GM23338 (cell line): ENCODE results near the gene FGFR2. TPM values are rescaled to one million over a fixed set of nuclear protein-coding genes. Genes with fewer than 3 reads are reported as not detected.

Experiments
- ATAC-seq: fragments of 200-7000 bp; cut with Tn5 transposase; 3 replicates; pipeline ENCODE4 v1.9.1; 2020
- DNase-seq: peaks from one replicate; pipeline ENCODE4 v3.0.0-alpha.2; 2015; ENCODE audit warnings: low spot score
- H2AFZ ChIP-seq: fragments of 200-600 bp; sonication (generic); 2 replicates; pipeline ENCODE4 v1.8.0; 2016; ENCODE audit warnings: antibody characterized with exemption, mild to moderate bottlenecking, moderate library complexity
- H3F3A ChIP-seq: fragments of 200-600 bp; sonication (generic); replicated peaks from 2 replicates; pipeline ENCODE4 v1.8.0; 2017; ENCODE audit warnings: antibody characterized with exemption, mixed run types, low read depth
- H3K27ac ChIP-seq: fragments of 200-600 bp; sonication (generic); 2 replicates; pipeline ENCODE4 v1.6.1; 2016; ENCODE audit warnings: low read depth
- H3K27me3 ChIP-seq: fragments of 200-600 bp; sonication (generic); 2 replicates; pipeline ENCODE4 v1.8.0; 2016; ENCODE audit warnings: mild to moderate bottlenecking, mixed run types, moderate library complexity; ENCODE audit not compliant: insufficient read depth
- H3K36me3 ChIP-seq: fragments of 200-600 bp; sonication (generic); 2 replicates; pipeline ENCODE4 v1.8.0; 2016; ENCODE audit warnings: mild to moderate bottlenecking; ENCODE audit not compliant: insufficient read depth
- H3K4me1 ChIP-seq: fragments of 200-600 bp; sonication (generic); 2 replicates; pipeline ENCODE4 v1.8.0; 2016; ENCODE audit warnings: mild to moderate bottlenecking, moderate library complexity; ENCODE audit not compliant: insufficient read depth
- H3K4me2 ChIP-seq: fragments of 200-600 bp; sonication (generic); 2 replicates; pipeline ENCODE4 v1.7.1; 2017; ENCODE audit warnings: mixed run types
- H3K4me3 ChIP-seq: fragments of 200-600 bp; sonication (generic); 2 replicates; pipeline ENCODE4 v1.6.1; 2016; ENCODE audit warnings: mixed run types
- H3K79me2 ChIP-seq: fragments of 200-600 bp; sonication (generic); replicated peaks from 2 replicates; pipeline ENCODE4 v1.8.0; 2017; ENCODE audit warnings: mild to moderate bottlenecking; ENCODE audit not compliant: insufficient read depth
- H3K9me2 ChIP-seq: fragments of 200-600 bp; sonication (generic); 2 replicates; pipeline ENCODE4 v1.8.0; 2017; ENCODE audit not compliant: insufficient read depth
- H4K20me1 ChIP-seq: fragments of 200-600 bp; sonication (generic); replicated peaks from 2 replicates; pipeline ENCODE4 v1.8.0; 2017; ENCODE audit warnings: mild to moderate bottlenecking; ENCODE audit not compliant: insufficient read depth
- H3K27ac Mint-ChIP-seq: 2 replicates; pipeline ENCODE4 v1.8.0; 2020; ENCODE audit warnings: inconsistent platforms, mild to moderate bottlenecking, moderate library complexity, mixed read lengths
- H3K27me3 Mint-ChIP-seq: 3 replicates; pipeline ENCODE4 v1.8.0; 2022; ENCODE audit warnings: low read depth, mild to moderate bottlenecking, moderate library complexity, mixed read lengths, inconsistent platforms; ENCODE audit not compliant: insufficient read depth, poor library complexity
- H3K36me3 Mint-ChIP-seq: 3 replicates; pipeline ENCODE4 v1.8.0; 2021; ENCODE audit warnings: low read depth, mild to moderate bottlenecking, inconsistent platforms, moderate library complexity, mixed read lengths
- H3K4me1 Mint-ChIP-seq: 3 replicates; pipeline ENCODE4 v1.8.0; 2020; ENCODE audit warnings: mild to moderate bottlenecking, inconsistent platforms, mixed read lengths
- H3K4me3 Mint-ChIP-seq: 3 replicates; pipeline ENCODE4 v1.8.0; 2021; ENCODE audit warnings: moderate library complexity, mild to moderate bottlenecking, inconsistent platforms, mixed read lengths
- H3K9me3 Mint-ChIP-seq: 3 replicates; pipeline ENCODE4 v1.8.0; 2020; ENCODE audit warnings: moderate library complexity, mild to moderate bottlenecking, inconsistent platforms, mixed read lengths
- CREB1 ChIP-seq: fragments of 250-450 bp; sonication (Bioruptor Pico); IDR thresholded peaks from 2 replicates; pipeline ENCODE4 v1.5.0; 2020; ENCODE audit warnings: low read depth, mild to moderate bottlenecking, moderate library complexity
- EZH2 ChIP-seq: fragments of 200-600 bp; sonication (generic); IDR thresholded peaks from one replicate; pipeline ENCODE4 v1.8.0; 2017; ENCODE audit warnings: antibody characterized with exemption, mild to moderate bottlenecking, low read depth; ENCODE audit not compliant: unreplicated experiment
- EZH2phosphoT487 ChIP-seq: fragments of 200-600 bp; sonication (generic); IDR thresholded peaks from one replicate; pipeline ENCODE4 v1.8.1; 2018; ENCODE audit warnings: antibody characterized with exemption; ENCODE audit not compliant: unreplicated experiment
- JUNB ChIP-seq: IDR thresholded peaks from one replicate; pipeline ENCODE4 v1.6.1; 2016; ENCODE audit warnings: antibody characterized with exemption; ENCODE audit not compliant: unreplicated experiment
- NANOG ChIP-seq: IDR thresholded peaks from 2 replicates; pipeline ENCODE4 v1.6.1; 2016; ENCODE audit warnings: antibody characterized with exemption, borderline replicate concordance
- POLR2AphosphoS5 ChIP-seq: IDR thresholded peaks from 2 replicates; pipeline ENCODE4 v1.6.1; 2016; ENCODE audit warnings: antibody characterized with exemption, low read depth
- REST ChIP-seq: IDR thresholded peaks from one replicate; pipeline ENCODE4 v1.6.1; 2018; ENCODE audit warnings: antibody characterized with exemption; ENCODE audit not compliant: unreplicated experiment
- STAT1 ChIP-seq: IDR thresholded peaks from one replicate; pipeline ENCODE4 v1.6.1; 2016; ENCODE audit warnings: antibody characterized with exemption; ENCODE audit not compliant: unreplicated experiment
- ZNF114 ChIP-seq: fragments of 250-450 bp; sonication (Bioruptor Pico); IDR thresholded peaks from 2 replicates; pipeline ENCODE4 v1.5.0; 2020; ENCODE audit warnings: mild to moderate bottlenecking, moderate library complexity
- ZNF331 ChIP-seq: fragments of 250-450 bp; sonication (Bioruptor Pico); IDR thresholded peaks from 2 replicates; pipeline ENCODE4 v1.5.0; 2020; ENCODE audit warnings: low read depth, mild to moderate bottlenecking, moderate library complexity
- polyA plus RNA-seq: library from polyadenylated mRNA; unstranded; fragments of >200 nt; fragmentation: Nextera tagmentation; extraction: Ambion mirVana; gene quantifications from 2 replicates; pipeline ENCODE4 v1.2.1, GENCODE V29; 2016
- total RNA-seq: library from RNA; depleted of rRNA; stranded (reverse); fragments of >200 nt; shearing (Covaris generic); gene quantifications from 2 replicates; pipeline ENCODE4 v1.2.3, GENCODE V29; 2014
- TF ChIP-seq, protein P1 (sequence below): fragments of 250-450 bp; sonication (Bioruptor Pico); IDR thresholded peaks from 2 replicates; pipeline ENCODE4 v1.5.0; 2020; ENCODE audit warnings: mild to moderate bottlenecking, moderate library complexity
- TF ChIP-seq, protein P2 (sequence below), 2 experiments: fragments of 200-600 bp in 1 of 2; sonication (generic) in 1 of 2; conservative IDR thresholded peaks; 2 replicates each; pipeline versions ENCODE4 v1.5.1 to v1.6.1; 2016 to 2017; ENCODE audit warnings: antibody characterized with exemption in 2 of 2, low read depth in 2 of 2, mild to moderate bottlenecking in 2 of 2, moderate library complexity in 1 of 2
- TF ChIP-seq, protein P3 (sequence below): IDR thresholded peaks from 2 replicates; pipeline ENCODE4 v1.6.1; 2016; ENCODE audit warnings: antibody characterized with exemption

The FGFR2 gene
- total and polyA plus RNA-seq, 2 experiments from 2014 or later: 31.1 to 106 TPM

DNA sequence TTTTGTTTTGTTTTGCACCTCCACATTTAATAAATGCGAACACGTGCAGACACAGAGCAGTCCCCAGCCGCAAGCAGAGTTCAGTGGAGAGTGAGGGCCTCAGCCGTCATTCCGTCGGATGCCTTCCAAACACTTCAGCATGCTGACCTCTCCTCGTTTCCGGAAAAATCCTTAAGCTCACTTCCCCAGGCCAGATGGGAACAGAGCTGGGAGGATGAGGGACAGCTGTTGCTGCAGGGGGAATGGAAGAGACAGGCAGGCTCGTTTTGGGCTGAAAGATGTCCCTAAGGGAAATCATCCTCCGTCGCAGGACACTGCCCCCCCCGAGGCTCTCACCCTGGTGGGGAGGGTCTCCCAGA, 17.2 kb upstream of the FGFR2 start:
- H3K27ac ChIP-seq: no peak overlapping the region
- TF ChIP-seq, protein P1, sequence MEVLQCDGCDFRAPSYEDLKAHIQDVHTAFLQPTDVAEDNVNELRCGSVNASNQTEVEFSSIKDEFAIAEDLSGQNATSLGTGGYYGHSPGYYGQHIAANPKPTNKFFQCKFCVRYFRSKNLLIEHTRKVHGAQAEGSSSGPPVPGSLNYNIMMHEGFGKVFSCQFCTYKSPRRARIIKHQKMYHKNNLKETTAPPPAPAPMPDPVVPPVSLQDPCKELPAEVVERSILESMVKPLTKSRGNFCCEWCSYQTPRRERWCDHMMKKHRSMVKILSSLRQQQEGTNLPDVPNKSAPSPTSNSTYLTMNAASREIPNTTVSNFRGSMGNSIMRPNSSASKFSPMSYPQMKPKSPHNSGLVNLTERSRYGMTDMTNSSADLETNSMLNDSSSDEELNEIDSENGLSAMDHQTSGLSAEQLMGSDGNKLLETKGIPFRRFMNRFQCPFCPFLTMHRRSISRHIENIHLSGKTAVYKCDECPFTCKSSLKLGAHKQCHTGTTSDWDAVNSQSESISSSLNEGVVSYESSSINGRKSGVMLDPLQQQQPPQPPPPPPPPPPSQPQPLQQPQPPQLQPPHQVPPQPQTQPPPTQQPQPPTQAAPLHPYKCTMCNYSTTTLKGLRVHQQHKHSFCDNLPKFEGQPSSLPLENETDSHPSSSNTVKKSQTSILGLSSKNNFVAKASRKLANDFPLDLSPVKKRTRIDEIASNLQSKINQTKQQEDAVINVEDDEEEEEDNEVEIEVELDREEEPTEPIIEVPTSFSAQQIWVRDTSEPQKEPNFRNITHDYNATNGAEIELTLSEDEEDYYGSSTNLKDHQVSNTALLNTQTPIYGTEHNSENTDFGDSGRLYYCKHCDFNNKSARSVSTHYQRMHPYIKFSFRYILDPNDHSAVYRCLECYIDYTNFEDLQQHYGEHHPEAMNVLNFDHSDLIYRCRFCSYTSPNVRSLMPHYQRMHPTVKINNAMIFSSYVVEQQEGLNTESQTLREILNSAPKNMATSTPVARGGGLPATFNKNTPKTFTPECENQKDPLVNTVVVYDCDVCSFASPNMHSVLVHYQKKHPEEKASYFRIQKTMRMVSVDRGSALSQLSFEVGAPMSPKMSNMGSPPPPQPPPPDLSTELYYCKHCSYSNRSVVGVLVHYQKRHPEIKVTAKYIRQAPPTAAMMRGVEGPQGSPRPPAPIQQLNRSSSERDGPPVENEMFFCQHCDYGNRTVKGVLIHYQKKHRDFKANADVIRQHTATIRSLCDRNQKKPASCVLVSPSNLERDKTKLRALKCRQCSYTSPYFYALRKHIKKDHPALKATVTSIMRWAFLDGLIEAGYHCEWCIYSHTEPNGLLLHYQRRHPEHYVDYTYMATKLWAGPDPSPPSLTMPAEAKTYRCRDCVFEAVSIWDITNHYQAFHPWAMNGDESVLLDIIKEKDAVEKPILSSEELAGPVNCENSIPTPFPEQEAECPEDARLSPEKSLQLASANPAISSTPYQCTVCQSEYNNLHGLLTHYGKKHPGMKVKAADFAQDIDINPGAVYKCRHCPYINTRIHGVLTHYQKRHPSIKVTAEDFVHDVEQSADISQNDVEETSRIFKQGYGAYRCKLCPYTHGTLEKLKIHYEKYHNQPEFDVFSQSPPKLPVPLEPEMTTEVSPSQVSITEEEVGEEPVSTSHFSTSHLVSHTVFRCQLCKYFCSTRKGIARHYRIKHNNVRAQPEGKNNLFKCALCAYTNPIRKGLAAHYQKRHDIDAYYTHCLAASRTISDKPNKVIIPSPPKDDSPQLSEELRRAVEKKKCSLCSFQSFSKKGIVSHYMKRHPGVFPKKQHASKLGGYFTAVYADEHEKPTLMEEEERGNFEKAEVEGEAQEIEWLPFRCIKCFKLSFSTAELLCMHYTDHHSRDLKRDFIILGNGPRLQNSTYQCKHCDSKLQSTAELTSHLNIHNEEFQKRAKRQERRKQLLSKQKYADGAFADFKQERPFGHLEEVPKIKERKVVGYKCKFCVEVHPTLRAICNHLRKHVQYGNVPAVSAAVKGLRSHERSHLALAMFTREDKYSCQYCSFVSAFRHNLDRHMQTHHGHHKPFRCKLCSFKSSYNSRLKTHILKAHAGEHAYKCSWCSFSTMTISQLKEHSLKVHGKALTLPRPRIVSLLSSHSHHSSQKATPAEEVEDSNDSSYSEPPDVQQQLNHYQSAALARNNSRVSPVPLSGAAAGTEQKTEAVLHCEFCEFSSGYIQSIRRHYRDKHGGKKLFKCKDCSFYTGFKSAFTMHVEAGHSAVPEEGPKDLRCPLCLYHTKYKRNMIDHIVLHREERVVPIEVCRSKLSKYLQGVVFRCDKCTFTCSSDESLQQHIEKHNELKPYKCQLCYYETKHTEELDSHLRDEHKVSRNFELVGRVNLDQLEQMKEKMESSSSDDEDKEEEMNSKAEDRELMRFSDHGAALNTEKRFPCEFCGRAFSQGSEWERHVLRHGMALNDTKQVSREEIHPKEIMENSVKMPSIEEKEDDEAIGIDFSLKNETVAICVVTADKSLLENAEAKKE (CRISPR knock-in tag): no peak
- TF ChIP-seq STAT1: no peak
- no peak for TF ChIP-seq JUNB
- no peak for TF ChIP-seq EZH2phosphoT487
- TF ChIP-seq ZNF331 (CRISPR knock-in tag): no peak
- no peak for TF ChIP-seq REST
- TF ChIP-seq EZH2: no peak
- TF ChIP-seq NANOG: no peak
- TF ChIP-seq, protein P2, sequence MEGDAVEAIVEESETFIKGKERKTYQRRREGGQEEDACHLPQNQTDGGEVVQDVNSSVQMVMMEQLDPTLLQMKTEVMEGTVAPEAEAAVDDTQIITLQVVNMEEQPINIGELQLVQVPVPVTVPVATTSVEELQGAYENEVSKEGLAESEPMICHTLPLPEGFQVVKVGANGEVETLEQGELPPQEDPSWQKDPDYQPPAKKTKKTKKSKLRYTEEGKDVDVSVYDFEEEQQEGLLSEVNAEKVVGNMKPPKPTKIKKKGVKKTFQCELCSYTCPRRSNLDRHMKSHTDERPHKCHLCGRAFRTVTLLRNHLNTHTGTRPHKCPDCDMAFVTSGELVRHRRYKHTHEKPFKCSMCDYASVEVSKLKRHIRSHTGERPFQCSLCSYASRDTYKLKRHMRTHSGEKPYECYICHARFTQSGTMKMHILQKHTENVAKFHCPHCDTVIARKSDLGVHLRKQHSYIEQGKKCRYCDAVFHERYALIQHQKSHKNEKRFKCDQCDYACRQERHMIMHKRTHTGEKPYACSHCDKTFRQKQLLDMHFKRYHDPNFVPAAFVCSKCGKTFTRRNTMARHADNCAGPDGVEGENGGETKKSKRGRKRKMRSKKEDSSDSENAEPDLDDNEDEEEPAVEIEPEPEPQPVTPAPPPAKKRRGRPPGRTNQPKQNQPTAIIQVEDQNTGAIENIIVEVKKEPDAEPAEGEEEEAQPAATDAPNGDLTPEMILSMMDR (conservative IDR thresholded peaks at IDR 0.05; ENCODE audit: low read depth in 2 of 2): no peak
- TF ChIP-seq, protein P3, sequence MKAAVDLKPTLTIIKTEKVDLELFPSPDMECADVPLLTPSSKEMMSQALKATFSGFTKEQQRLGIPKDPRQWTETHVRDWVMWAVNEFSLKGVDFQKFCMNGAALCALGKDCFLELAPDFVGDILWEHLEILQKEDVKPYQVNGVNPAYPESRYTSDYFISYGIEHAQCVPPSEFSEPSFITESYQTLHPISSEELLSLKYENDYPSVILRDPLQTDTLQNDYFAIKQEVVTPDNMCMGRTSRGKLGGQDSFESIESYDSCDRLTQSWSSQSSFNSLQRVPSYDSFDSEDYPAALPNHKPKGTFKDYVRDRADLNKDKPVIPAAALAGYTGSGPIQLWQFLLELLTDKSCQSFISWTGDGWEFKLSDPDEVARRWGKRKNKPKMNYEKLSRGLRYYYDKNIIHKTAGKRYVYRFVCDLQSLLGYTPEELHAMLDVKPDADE: no peak
- no peak for TF ChIP-seq POLR2AphosphoS5
- TF ChIP-seq CREB1 (CRISPR knock-in tag): no peak
- no peak for TF ChIP-seq ZNF114 (CRISPR knock-in tag)
- H3K4me2 ChIP-seq: no peak overlapping the region
- H3K27ac Mint-ChIP-seq: no peak overlapping the region
- H3K4me3 ChIP-seq: no peak overlapping the region
- H3K4me1 ChIP-seq: no peaks in the 10 kb centered on the region
- no peaks in the 10 kb centered on the region for H3K27me3 ChIP-seq
- peaks cover 12% of the 10 kb centered on the region for H3K9me3 Mint-ChIP-seq
- H3K27me3 Mint-ChIP-seq: peaks cover 14% of the 10 kb centered on the region
- H4K20me1 ChIP-seq: no peaks in the 10 kb centered on the region
- H3K4me1 Mint-ChIP-seq: no peaks in the 10 kb centered on the region; the same call in 2 of the 3 replicates
- no peaks in the 10 kb centered on the region for H3K9me2 ChIP-seq
- H3K79me2 ChIP-seq: no peaks in the 10 kb centered on the region
- H2AFZ ChIP-seq: no peak overlapping the region
- no peak overlapping the region for H3K4me3 Mint-ChIP-seq
- peaks cover 13% of the 10 kb centered on the region; the same call in 1 of the 3 replicates for H3K36me3 Mint-ChIP-seq
- no peak for ATAC-seq
- no peak for DNase-seq
- H3F3A ChIP-seq: no peaks in the 10 kb centered on the region
- H3K36me3 ChIP-seq: no peaks in the 10 kb centered on the region
